OCI-LY7 (cell line): ENCODE data around the gene ITGB8. TPM values are rescaled to one million over a fixed set of nuclear protein-coding genes. Genes with fewer than 3 reads are reported as not detected.

Source experiments
- BruUV-seq: library from RNA; stranded (reverse); fragments of 400-500 nt; replicated peaks from 2 replicates; lab custom pipeline; 2021; lab: Mats Ljungman, UMichigan
- CTCF ChIA-PET: fragments of 300-600 bp; sonication (Branson Sonifier 250); formaldehyde crosslinking; loops from one replicate; lab custom pipeline; 2022; ENCODE audit warnings: antibody characterized with exemption; ENCODE audit not compliant: unreplicated experiment; lab: Charles Lee
- POLR2A ChIA-PET: fragments of 300-600 bp; sonication (Branson Sonifier 250); formaldehyde crosslinking; loops from one replicate; lab custom pipeline; 2022; ENCODE audit warnings: antibody characterized with exemption; lab: Charles Lee
- DNase-seq: peaks from one replicate; pipeline ENCODE4 v3.0.0-alpha.2; 2015; ENCODE audit warnings: low spot score
- H2AFZ ChIP-seq: fragments of 200-600 bp; sonication (generic), shearing (Covaris generic); 2 replicates; pipeline ENCODE4 v1.6.1; 2014; ENCODE audit warnings: mild to moderate bottlenecking, antibody characterized with exemption, low read length, moderate library complexity
- H3K27ac ChIP-seq: fragments of 200-600 bp; sonication (generic); 2 replicates; pipeline ENCODE4 v1.5.1; 2014; ENCODE audit warnings: mixed run types, low read depth, mild to moderate bottlenecking, moderate library complexity, low read length, inconsistent platforms; ENCODE audit not compliant: poor library complexity, severe bottlenecking
- H3K36me3 ChIP-seq: fragments of 200-600 bp; sonication (generic); 2 replicates; pipeline ENCODE4 v1.6.1; 2014; ENCODE audit warnings: mild to moderate bottlenecking, antibody characterized with exemption, low read length, moderate library complexity, mixed read lengths; ENCODE audit not compliant: insufficient read depth
- H3K4me1 ChIP-seq: fragments of 200-600 bp; sonication (generic); 2 replicates; pipeline ENCODE4 v1.5.1; 2014; ENCODE audit warnings: mild to moderate bottlenecking, low read length; ENCODE audit not compliant: insufficient read depth, poor library complexity, severe bottlenecking
- H3K4me2 ChIP-seq: fragments of 200-600 bp; sonication (generic); 2 replicates; pipeline ENCODE4 v1.6.1; 2014; ENCODE audit warnings: mild to moderate bottlenecking, low read length
- H3K4me3 ChIP-seq: fragments of 200-600 bp; sonication (generic); 2 replicates; pipeline ENCODE4 v1.5.1; 2014; ENCODE audit warnings: mild to moderate bottlenecking, low read depth, low read length; ENCODE audit not compliant: poor library complexity, severe bottlenecking
- H3K79me2 ChIP-seq: fragments of 200-600 bp; sonication (generic); 2 replicates; pipeline ENCODE4 v1.6.1; 2016; ENCODE audit warnings: low read depth, mild to moderate bottlenecking, low read length, moderate library complexity, mixed read lengths; ENCODE audit not compliant: insufficient read depth
- H3K9me2 ChIP-seq: fragments of 200-600 bp; sonication (generic); 2 replicates; pipeline ENCODE4 v1.6.1; 2016; ENCODE audit warnings: mild to moderate bottlenecking, low read length, mixed read lengths; ENCODE audit not compliant: insufficient read depth
- H3K9me3 ChIP-seq: fragments of 200-600 bp; sonication (generic); 2 replicates; pipeline ENCODE4 v1.6.1; 2014; ENCODE audit warnings: mild to moderate bottlenecking, mixed run types, low read length, mixed read lengths
- H4K20me1 ChIP-seq: fragments of 200-600 bp; sonication (generic); 2 replicates; pipeline ENCODE4 v1.6.1; 2014; ENCODE audit warnings: mild to moderate bottlenecking, antibody characterized with exemption, low read length, moderate library complexity, mixed read lengths; ENCODE audit not compliant: insufficient read depth
- CTCF ChIP-seq: fragments of 200-600 bp; sonication (generic); conservative IDR thresholded peaks from 2 replicates; pipeline ENCODE4 v1.5.1; 2014; ENCODE audit warnings: mild to moderate bottlenecking, antibody characterized with exemption, low read length, moderate library complexity, mixed read lengths
- EZH2phosphoT487 ChIP-seq: fragments of 200-600 bp; sonication (generic); IDR thresholded peaks from 2 replicates; pipeline ENCODE4 v1.6.1; 2018; ENCODE audit warnings: low read depth, borderline replicate concordance, mild to moderate bottlenecking, mixed run types, antibody characterized with exemption, low read length, moderate library complexity, mixed read lengths
- intact Hi-C: fragments of 100-400 bp; cut with micrococcal nuclease; formaldehyde crosslinking; loops from one replicate; pipeline ENCODE4 v1.10.0; 2022; ENCODE audit not compliant: unreplicated experiment
- small RNA-seq: library from RNA; depleted of rRNA; stranded (forward); fragments of <200 nt; gene quantifications from one replicate; pipeline ENCODE3, GENCODE V24; 2014
- total RNA-seq, 2 experiments: library from RNA; depleted of rRNA in 1 of 2; stranded (reverse); fragments of >200 nt in 1 of 2; shearing (Covaris generic) in 1 of 2; gene quantifications; 2 replicates each; pipeline ENCODE4 v1.2.3, GENCODE V29; 2014 to 2022

The ITGB8 gene
- total RNA-seq, 2 experiments from 2014 or later, result not detected

- H3K9me3 ChIP-seq, result no peaks in the 10 kb centered on the region
- H3K36me3 ChIP-seq, result no peaks in the 10 kb centered on the region
- ChIA-PET CTCF (no interaction called here), POLR2A (no interaction called here)
- no peak for TF ChIP-seq EZH2phosphoT487
- no peak overlapping the region for H2AFZ ChIP-seq
- H3K79me2 ChIP-seq, result no peaks in the 10 kb centered on the region
- no peak overlapping the region for H3K27ac ChIP-seq
- DNase-seq, result no peak
- H4K20me1 ChIP-seq, result no peaks in the 10 kb centered on the region
- H3K9me2 ChIP-seq, result no peaks in the 10 kb centered on the region
- no peak overlapping the region for H3K4me3 ChIP-seq
- H3K4me1 ChIP-seq, result no peaks in the 10 kb centered on the region
- intact Hi-C loops, result no loop called here
- BruUV-seq, result no TSS peak
- no peak overlapping the region for H3K4me2 ChIP-seq
Measured at GRCh38 chr7:20458521-20458920, 127.8 kb downstream of the ITGB8 start.

- Histone ChIP-seq H3K79me2 (no peaks in the 10 kb centered on the region), H3K4me3 (no peak overlapping the region), H2AFZ (no peak overlapping the region), H3K9me3 (no peaks in the 10 kb centered on the region), H4K20me1 (no peaks in the 10 kb centered on the region), H3K27ac (no peak overlapping the region), H3K36me3 (no peaks in the 10 kb centered on the region), H3K9me2 (no peaks in the 10 kb centered on the region), H3K4me2 (no peak overlapping the region), H3K4me1 (no peaks in the 10 kb centered on the region)
- CTCF ChIA-PET, result no interaction called here
- BruUV-seq, result no TSS peak
- intact Hi-C loops, result no loop called here
- no peak for DNase-seq
- POLR2A ChIA-PET, result no interaction called here
- no peak for TF ChIP-seq CTCF
- no peak for TF ChIP-seq EZH2phosphoT487
Measured at GRCh38 chr7:20459419-20459818, 128.7 kb downstream of the ITGB8 start.

GRCh38 chr7:20464891-20465290 lies 134.2 kb downstream of the ITGB8 start:
- CTCF ChIA-PET, result no interaction called here
- POLR2A ChIA-PET, result no interaction called here

More at GRCh38 chr7:20464891-20465290, 134.2 kb downstream of the ITGB8 start:
- H3K4me1 ChIP-seq, result no peaks in the 10 kb centered on the region
- no peaks in the 10 kb centered on the region for H4K20me1 ChIP-seq
- H3K27ac ChIP-seq, result no peak overlapping the region
- DNase-seq, result no peak
- no peak overlapping the region for H3K4me3 ChIP-seq
- TF ChIP-seq EZH2phosphoT487 (no peak), CTCF (no peak)
- no peaks in the 10 kb centered on the region for H3K36me3 ChIP-seq
- no peaks in the 10 kb centered on the region for H3K9me3 ChIP-seq
- no peaks in the 10 kb centered on the region for H3K79me2 ChIP-seq
- intact Hi-C loops, result no loop called here
- no peaks in the 10 kb centered on the region for H3K9me2 ChIP-seq
- no TSS peak for BruUV-seq
- no peak overlapping the region for H2AFZ ChIP-seq
- no peak overlapping the region for H3K4me2 ChIP-seq

Small RNAs within 50 kb of the gene (small RNA-seq; reads per million reads assigned to genes)
- not detected for gene RF00275

Other genes starting within 250 kb of the ITGB8 start
- 5.0 and 6.5 TPM in 2 replicates for gene MACC1, start 113.5 kb upstream of the ITGB8 start, total RNA-seq (2014; rRNA removed; shearing (Covaris generic))
- gene MACC1, start 113.5 kb upstream of the ITGB8 start, total RNA-seq (2022), result 9.1 and 11.1 TPM in 2 replicates